HEK293 (cell line): ENCODE measurements around the gene STUB1.

Source experiments
- SETDB1 ChIP-seq: IDR thresholded peaks from one replicate; pipeline ENCODE4 v1.6.1; 2017; ENCODE audit warnings: mild to moderate bottlenecking, low read length, moderate library complexity, mixed read lengths; ENCODE audit not compliant: insufficient read length
- ZBTB7A ChIP-seq: fragments of 450-650 bp; formaldehyde crosslinking; IDR thresholded peaks from 2 replicates; pipeline ENCODE4 v1.5.1; 2016; ENCODE audit warnings: low read depth, missing biosample characterization, missing genetic modification characterization
- ZNF24 ChIP-seq: fragments of 450-650 bp; formaldehyde crosslinking; IDR thresholded peaks from 2 replicates; pipeline ENCODE4 v1.5.1; 2016; ENCODE audit warnings: missing biosample characterization, missing genetic modification characterization
- ZNF600 ChIP-seq: fragments of 450-650 bp; formaldehyde crosslinking; IDR thresholded peaks from 2 replicates; pipeline ENCODE4 v1.5.1; 2016; ENCODE audit warnings: missing biosample characterization, missing genetic modification characterization
- TF ChIP-seq, protein P1 (sequence below): fragments of 450-650 bp; formaldehyde crosslinking; IDR thresholded peaks from 2 replicates; pipeline ENCODE4 v1.5.1; 2016; ENCODE audit warnings: missing biosample characterization, missing genetic modification characterization

DNA sequence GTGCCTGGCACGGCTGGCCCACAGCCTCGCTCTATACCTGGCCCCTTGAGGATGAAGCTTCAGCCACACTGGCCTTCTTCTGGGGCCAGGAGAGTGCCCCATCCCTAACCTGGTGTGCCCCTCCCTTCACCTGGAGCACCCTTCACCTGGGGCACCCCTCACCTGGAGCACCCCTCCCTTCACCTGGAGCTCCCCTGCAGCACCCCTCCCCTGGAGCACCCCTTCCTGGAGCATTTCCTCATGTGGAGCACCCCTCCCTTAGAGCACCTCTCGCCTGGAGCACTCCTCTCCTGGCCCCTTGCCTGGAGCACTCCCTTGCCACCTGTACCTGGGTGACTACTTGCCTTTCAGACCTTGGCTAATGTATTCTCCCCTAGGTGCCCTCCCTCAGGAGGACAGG lies 27.8 kb downstream of the STUB1 start:
- TF ChIP-seq, protein P1, sequence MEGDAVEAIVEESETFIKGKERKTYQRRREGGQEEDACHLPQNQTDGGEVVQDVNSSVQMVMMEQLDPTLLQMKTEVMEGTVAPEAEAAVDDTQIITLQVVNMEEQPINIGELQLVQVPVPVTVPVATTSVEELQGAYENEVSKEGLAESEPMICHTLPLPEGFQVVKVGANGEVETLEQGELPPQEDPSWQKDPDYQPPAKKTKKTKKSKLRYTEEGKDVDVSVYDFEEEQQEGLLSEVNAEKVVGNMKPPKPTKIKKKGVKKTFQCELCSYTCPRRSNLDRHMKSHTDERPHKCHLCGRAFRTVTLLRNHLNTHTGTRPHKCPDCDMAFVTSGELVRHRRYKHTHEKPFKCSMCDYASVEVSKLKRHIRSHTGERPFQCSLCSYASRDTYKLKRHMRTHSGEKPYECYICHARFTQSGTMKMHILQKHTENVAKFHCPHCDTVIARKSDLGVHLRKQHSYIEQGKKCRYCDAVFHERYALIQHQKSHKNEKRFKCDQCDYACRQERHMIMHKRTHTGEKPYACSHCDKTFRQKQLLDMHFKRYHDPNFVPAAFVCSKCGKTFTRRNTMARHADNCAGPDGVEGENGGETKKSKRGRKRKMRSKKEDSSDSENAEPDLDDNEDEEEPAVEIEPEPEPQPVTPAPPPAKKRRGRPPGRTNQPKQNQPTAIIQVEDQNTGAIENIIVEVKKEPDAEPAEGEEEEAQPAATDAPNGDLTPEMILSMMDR, result no peak
- TF ChIP-seq ZNF600, result no peak
- TF ChIP-seq SETDB1, result no peak
- no peak for TF ChIP-seq ZBTB7A (tag by site-specific recombination)
- no peak for TF ChIP-seq ZNF24 (tag by site-specific recombination)
